Stimulated activated CD4-positive, alpha-beta T cell treated with anti-CD3 and anti-CD28 coated beads, TNF-alpha, amount 100 ng/mL, for 4 hours (primary cell): ENCODE data around the gene CDH5.
"Not testable (repeated sequence)": the region's sequence is repeated elsewhere in the genome, so short reads cannot be mapped to it uniquely, and the experiment has no call there.

Source experiments
- DNase-seq, 3 experiments: peaks; one replicate each; pipeline ENCODE4 v3.0.0-alpha.2; 2020; ENCODE audit warnings: low read depth in 3 of 3

Gene CDH5

DNA sequence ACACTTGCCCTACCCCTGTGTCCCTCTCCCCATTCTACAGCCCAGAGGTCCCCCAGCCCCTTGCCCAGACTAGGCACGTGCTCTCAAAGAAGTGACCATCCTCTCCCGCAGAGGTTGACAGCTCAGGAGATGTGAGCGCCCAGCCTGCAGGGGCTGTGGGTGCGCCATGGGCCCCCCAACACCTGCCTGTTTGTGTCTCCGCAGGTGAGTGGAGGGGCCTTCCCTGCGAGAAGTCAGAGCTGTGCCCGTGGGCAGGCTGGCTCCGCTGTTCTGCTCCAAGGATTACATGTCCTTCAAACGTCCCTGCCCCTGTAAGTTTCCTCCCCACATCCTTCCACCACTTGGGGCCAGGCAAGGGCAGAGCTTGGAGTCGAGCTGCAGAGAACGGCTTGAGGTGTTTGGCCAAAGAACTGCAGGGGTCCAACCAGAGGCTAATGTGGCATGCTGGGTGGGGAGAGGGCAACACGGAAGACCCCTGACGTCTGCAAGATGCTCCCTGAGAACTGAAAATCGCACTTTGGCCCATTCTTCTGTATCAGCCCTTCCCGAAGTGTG is 71.0 kb downstream of the CDH5 start:
- no peak for DNase-seq

DNA sequence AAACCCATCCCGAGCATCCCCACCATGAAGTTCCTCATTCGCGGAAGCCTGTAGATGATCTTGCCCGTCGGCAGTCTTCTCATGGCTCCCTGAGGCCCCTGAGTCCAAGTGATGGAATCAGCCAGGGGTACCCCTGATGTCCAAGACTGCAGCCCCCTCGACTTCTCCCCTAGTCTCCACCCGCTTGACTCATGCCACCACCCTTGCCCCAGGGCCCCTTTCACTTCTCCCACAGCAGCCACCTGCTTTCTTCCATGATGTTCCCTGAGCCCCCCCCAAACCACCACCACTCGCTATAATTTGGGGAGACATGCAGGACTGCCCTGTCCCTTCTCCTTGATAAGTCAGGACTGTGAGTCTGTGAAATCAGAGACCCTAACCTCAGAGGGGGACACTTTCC is 72.0 kb downstream of the CDH5 start:
- DNase-seq, result no peak

DNA sequence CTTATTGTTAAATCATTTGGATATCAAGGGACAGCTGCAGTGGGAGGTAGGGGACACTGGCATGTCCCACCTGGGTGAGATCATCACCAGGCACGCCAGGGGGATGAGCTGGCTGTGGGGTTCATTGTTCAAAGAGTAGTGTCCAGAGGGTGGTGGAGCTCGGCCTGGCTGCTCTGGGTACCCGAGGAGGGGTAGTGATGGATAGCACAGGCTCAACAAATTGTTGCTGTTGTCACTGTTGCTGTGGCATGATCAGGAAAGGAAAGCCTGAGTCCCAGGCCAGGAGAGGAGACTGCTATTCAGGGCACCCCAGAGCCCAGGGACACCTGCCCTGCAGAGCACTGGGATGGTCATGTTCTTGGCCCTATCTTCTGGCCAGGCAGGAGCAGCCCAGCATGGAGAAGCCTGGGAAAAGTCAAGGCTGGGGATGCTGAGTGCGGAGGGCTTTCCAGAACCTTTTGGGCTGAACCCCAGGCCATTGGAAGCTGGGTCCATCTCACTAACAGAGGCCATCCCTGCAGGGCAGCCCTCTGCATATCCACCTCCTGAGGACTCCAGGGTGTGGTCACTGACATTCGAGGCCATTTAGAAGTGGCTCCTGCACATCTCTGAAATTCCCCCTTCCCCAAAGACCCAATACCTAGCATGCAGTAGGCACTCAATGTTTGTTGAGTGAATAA is 72.7 kb downstream of the CDH5 start:
- no peak for DNase-seq

- no peak for DNase-seq
Measured at GRCh38 chr16:66440271-66440802, 73.8 kb downstream of the CDH5 start.

GRCh38 chr16:66440970-66441369 is 74.5 kb downstream of the CDH5 start:
- DNase-seq, result no peak

DNA sequence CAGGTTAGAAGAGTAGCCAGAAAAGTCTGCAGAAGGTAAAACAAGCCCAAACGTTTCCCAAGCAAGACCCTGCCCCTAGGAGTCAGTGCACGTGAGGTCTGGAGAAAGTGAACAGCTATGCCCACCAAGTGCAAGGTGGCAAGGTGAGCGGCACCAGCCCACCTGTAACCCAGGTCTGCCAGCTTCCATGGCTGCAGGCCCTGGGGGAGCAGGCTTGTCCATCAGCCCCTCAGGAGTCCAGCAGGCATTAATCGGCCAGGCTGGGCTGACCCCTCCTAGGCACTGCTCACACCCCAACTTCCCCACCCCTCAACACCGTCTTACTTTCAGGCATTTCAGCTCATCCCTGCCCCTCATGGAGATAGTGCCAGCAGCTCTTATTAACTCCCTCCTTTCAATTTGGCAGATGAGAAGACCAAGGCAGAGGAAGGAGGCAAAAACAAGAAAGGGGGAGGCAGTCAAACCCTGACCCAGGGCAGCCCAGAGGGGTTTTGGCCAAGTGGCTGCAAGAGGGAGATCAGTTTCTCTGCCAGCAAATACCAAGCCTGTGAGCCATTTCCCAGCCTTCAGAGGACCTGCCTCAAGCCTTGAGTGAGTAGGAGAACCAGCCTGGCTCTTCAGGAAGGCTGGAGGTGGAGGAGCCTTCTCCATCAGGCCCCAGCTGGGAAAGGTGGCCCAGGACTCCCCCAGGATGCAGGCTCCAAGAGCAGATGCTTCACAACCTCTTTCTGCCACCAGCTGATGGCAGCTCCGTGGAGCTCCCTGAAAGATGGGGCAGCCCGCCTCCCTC is 75.3 kb downstream of the CDH5 start:
- no peak for DNase-seq

DNA sequence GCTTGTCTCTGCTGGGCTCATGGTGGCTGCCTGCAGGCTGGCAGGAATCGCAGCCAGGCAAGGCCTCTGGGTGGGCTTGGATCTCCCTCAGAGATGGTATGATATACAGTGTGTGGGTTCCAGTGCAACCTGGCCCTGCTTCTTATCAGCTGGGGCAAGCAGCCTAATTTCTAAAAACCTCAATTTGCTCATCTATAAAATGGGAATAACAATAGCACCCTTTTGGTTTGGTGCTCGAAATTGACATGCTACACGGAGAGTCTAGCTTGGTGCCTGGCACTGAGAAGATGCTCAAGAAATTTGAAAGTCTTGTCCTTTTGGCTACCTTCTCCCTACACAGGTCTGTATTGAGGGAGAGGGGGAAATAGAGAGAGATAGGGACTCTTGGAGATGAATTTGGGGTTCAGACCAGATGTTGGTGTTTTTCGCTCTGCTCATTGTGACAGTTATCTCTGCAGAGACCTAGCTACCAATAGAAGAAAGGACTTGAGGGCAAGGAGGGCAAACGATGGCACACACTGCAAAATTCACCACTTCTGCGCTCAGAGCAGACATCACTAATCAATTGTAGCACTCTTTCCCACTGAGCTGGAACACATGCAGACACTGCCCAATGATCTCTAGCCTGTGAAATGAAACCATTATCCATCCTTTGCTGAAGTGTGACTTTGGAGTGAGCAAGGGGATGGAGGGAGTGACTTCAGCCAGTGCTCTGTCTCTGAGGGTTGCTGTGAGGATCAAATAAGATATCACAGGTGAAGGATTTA is 76.2 kb downstream of the CDH5 start:
- DNase-seq, result no peak

- DNase-seq, result no peak
Measured at GRCh38 chr16:66443269-66443652, 76.8 kb downstream of the CDH5 start.

- DNase-seq, result no peak
Measured at GRCh38 chr16:66444049-66444481, 77.6 kb downstream of the CDH5 start.

DNA sequence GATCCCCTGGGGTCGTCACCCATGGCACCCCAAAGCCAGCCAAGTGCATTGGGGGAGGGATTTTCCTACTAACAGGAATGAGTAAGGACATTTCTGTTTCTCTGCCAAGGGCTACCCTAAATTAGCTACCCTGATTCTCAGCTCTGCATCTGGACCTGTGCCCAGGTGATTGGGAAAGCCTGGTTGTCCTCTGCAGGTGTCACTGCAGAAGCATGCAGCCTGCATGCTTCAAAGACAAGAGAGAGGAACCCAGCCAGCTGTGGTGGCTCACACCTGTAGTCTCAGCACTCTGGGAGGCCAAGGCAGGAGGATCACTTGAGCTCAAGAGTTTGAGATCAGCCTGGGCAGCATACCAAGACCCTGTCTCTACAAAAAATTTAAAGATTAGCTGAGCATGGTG is 80.2 kb downstream of the CDH5 start:
- DNase-seq, result no peak

GRCh38 chr16:66447491-66447890 is 81.0 kb downstream of the CDH5 start:
- DNase-seq, result no peak

DNA sequence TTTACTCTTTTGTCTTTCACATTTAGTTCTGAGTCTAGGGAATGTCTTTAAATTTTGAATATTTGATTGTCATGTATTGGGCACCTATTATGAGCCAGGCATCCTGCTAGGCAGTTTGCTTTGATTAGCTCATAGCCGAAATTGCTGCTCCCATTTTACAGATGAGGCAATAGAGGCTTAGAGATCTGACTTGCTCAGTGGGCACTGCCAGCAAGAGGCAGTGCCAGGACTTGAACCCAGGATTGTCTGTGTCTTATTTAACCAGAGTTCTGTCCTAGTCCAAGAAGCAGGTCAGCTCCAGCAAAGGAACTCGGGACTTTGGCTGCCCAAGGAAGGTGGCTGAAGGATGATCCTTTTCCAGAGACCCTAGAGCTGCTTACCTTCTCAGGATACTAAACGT is 85.1 kb downstream of the CDH5 start:
- DNase-seq, result no peak

GRCh38 chr16:66453230-66453629 is 86.7 kb downstream of the CDH5 start:
- DNase-seq, result not testable (repeated sequence)
